Right lobe of liver (tissue), 4 donors: Measurements from ENCODE around the gene NCEH1.

ENCODE experiments used
- CTCF ChIP-seq, 4 donors: fragments of 200-600 bp in 3 of 4; fragments of 450-650 bp in 1 of 4; IDR thresholded peaks; one replicate each; pipeline versions ENCODE4 v1.5.1 to v1.8.0; 2016 to 2022; ENCODE audit warnings: antibody characterized with exemption in 4 of 4, mild to moderate bottlenecking in 2 of 4
- POLR2A ChIP-seq: fragments of 450-650 bp; IDR thresholded peaks from one replicate; pipeline ENCODE4 v1.6.1; 2017; ENCODE audit warnings: antibody characterized with exemption, mild to moderate bottlenecking
- donor health status: DM: no; HTN: no; CAD: no.
- donor health status: DM: no; HTN: no; CAD: no.
- donor health status: DM: no; HTN: yes; CAD: no.

GRCh38 chr3:172617013-172617706 is 93.7 kb downstream of the NCEH1 start:
- TF ChIP-seq CTCF (IDR thresholded peaks at IDR 0.05) = no peak
- TF ChIP-seq POLR2A = no peak
